ENCODE data around the gene SLC9A9. TPM values are rescaled to one million over a fixed set of nuclear protein-coding genes. Genes with fewer than 3 reads are reported as not detected.

Gene SLC9A9
- total and polyA plus RNA-seq, 2 of the 8 experiments (the other 6 are each of a cell fraction or from before 2014, with no cell fraction given), result 0.48 to 1.1 TPM

DNA sequence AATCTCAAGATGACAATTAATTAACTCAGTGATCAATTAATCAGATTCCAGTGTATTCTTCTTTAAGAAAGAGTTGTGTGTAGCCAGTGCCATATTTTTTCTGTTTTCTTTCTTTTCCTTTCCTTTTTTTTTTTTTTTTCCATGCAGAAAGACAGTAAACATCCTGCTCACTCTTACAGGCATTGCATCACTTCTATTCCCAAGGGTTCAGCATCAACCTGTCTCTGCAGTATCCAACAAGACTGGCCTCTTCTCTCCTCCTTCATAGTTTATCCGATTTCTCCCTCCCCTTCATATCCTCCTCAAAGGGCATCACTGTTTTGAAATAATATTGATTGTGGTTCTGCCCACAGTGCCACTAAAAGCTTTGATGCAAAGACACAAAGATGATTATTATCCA, 17.0 kb upstream of the SLC9A9 start:
- 62% methylated on average over 1 of the region's 1 CpG; no CpG with 5 or more reads in 1 of the 2 experiments for WGBS, 2 experiments (ENCODE audit: extremely low coverage in 1 of 2, insufficient coverage in 1 of 2, insufficient read length in 1 of 2, insufficient replicate concordance in 2 of 2, low coverage in 1 of 2, low lambda C conversion rate in 2 of 2, missing lambda C conversion rate in 1 of 2)
- H2BK20ac ChIP-seq (ENCODE audit: low read length), result no peak overlapping the region
- no peaks in the 10 kb centered on the region for H3K9me3 ChIP-seq (ENCODE audit: insufficient read depth in 2 of 2, low read depth in 1 of 2, low read length in 1 of 2)
- H2BK12ac ChIP-seq (ENCODE audit: low read depth, low read length), result no peak overlapping the region
- FAIRE-seq (no peak), DNase-seq (ENCODE audit: low read depth in 1 of 2, low spot score in 2 of 2) (no peak)
- no peaks in the 10 kb centered on the region for H4K20me1 ChIP-seq (replicated peaks in 1 of 2; ENCODE audit: control insufficient read depth in 1 of 2, insufficient read depth in 2 of 2, low read length in 2 of 2)
- POLR2A ChIA-PET (ENCODE audit: partially characterized antibody), result no interaction called here
- no peak overlapping the region for H2AFZ ChIP-seq (ENCODE audit: low read length)
- no peak overlapping the region for H3K4ac ChIP-seq (replicated peaks; ENCODE audit: insufficient read length, low read depth, low read length)
- no peak overlapping the region for H4K5ac ChIP-seq (ENCODE audit: insufficient read length, low read depth, low read length)
- H4K91ac ChIP-seq (replicated peaks; ENCODE audit: insufficient read length, low read length), result no peak overlapping the region
- CTCF ChIA-PET (ENCODE audit: partially characterized antibody), result interaction anchor here (1.2 to 2.1 kb wide), 2 partner anchors 16 to 21 kb away, joined by 3 to 4 read pairs; no protein-coding TSS in a partner anchor
- H3K18ac ChIP-seq (ENCODE audit: extremely low read depth, low read length), result no peak overlapping the region
- H4K8ac ChIP-seq (ENCODE audit: extremely low read depth, insufficient read depth, low read length), result no peak overlapping the region
- H3K79me1 ChIP-seq (ENCODE audit: low read depth, low read length), result no peaks in the 10 kb centered on the region
- no peak overlapping the region for H3K4me2 ChIP-seq (ENCODE audit: insufficient read depth in 1 of 2, low read depth in 2 of 2, low read length in 2 of 2)
- H3K4me3 ChIP-seq (ENCODE audit: extremely low read depth in 1 of 4, insufficient read depth in 2 of 4, low read depth in 3 of 4, low read length in 4 of 4), result no peak overlapping the region
- no peak overlapping the region for H3K27ac ChIP-seq (ENCODE audit: low read depth, low read length)
- H2AK5ac ChIP-seq (ENCODE audit: low read depth, low read length), result no peak overlapping the region
- H3K14ac ChIP-seq (ENCODE audit: insufficient read length), result no peak overlapping the region
- H3K9ac ChIP-seq (replicated peaks in 1 of 4; ENCODE audit: extremely low read depth in 1 of 4, low read depth in 3 of 4, low read length in 3 of 4), result no peak overlapping the region
- no peak overlapping the region for H2BK5ac ChIP-seq (ENCODE audit: low read depth, low read length)
- H3K23me2 ChIP-seq (ENCODE audit: low read depth, low read length), result no peaks in the 10 kb centered on the region
- H2BK120ac ChIP-seq (replicated peaks; ENCODE audit: low read depth, low read length), result no peak overlapping the region
- no peak overlapping the region for H3K56ac ChIP-seq (replicated peaks; ENCODE audit: insufficient read length, low read depth, low read length)
- H3K79me2 ChIP-seq (ENCODE audit: control insufficient read depth in 1 of 2, insufficient read depth in 2 of 2, low read length in 2 of 2), result no peaks in the 10 kb centered on the region
- no peaks in the 10 kb centered on the region for H3K36me3 ChIP-seq (ENCODE audit: control insufficient read depth in 2 of 4, insufficient read depth in 4 of 4, low read length in 3 of 4)
- H2BK15ac ChIP-seq (ENCODE audit: low read length), result no peak overlapping the region
- no peak overlapping the region for H3K23ac ChIP-seq (ENCODE audit: insufficient read length)
- H3K27me3 ChIP-seq (replicated peaks in 1 of 4; ENCODE audit: control insufficient read depth in 3 of 4, extremely low read depth in 1 of 4, insufficient read depth in 3 of 4, low read length in 3 of 4), result no peaks in the 10 kb centered on the region
- peaks cover 0 to 5% (median 1%) of the 10 kb centered on the region in 4 experiments; a peak in 1 of 7 replicates for H3K4me1 ChIP-seq (replicated peaks in 1 of 4; ENCODE audit: control insufficient read depth in 3 of 4, insufficient read depth in 4 of 4, low read length in 3 of 4)
- TF ChIP-seq JUN (IDR thresholded peaks at IDR 0.05; ENCODE audit: low read depth, low read length) (no peak), HDAC6 (IDR thresholded peaks at IDR 0.05; ENCODE audit: low read depth, low read length) (no peak), CEBPB (IDR thresholded peaks at IDR 0.05; ENCODE audit: low read depth, low read length) (no peak), HDAC2 (IDR thresholded peaks at IDR 0.05; ENCODE audit: borderline replicate concordance in 1 of 2, low read depth in 2 of 2, low read length in 2 of 2) (no peak), POLR2A (IDR thresholded peaks at IDR 0.05; ENCODE audit: control extremely low read depth in 1 of 2, low read depth in 2 of 2, low read length in 2 of 2) (no peak), RNF2 (IDR thresholded peaks at IDR 0.05; ENCODE audit: borderline replicate concordance, low read depth, low read length, missing control alignments, poor library complexity, severe bottlenecking) (no peak), EZH2 (IDR thresholded peaks at IDR 0.05; ENCODE audit: low read depth, low read length, severe bottlenecking) (no peak), CBX8 (IDR thresholded peaks at IDR 0.05; ENCODE audit: borderline replicate concordance, low read depth, low read length) (no peak), SAP30 (IDR thresholded peaks at IDR 0.05; ENCODE audit: insufficient read depth, insufficient replicate concordance, low read length) (no peak), KDM1A (IDR thresholded peaks at IDR 0.05; ENCODE audit: borderline replicate concordance, low read length) (no peak), TCF12 (IDR thresholded peaks at IDR 0.05; ENCODE audit: low read depth, low read length) (no peak), SUZ12 (IDR thresholded peaks at IDR 0.05; ENCODE audit: low read length) (no peak)
- TF ChIP-seq, protein P1, sequence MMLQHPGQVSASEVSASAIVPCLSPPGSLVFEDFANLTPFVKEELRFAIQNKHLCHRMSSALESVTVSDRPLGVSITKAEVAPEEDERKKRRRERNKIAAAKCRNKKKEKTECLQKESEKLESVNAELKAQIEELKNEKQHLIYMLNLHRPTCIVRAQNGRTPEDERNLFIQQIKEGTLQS (IDR thresholded peaks at IDR 0.05; ENCODE audit: insufficient read depth, low read depth, low read length), result no peak
